ENCODE results near the gene TTLL9.

DNA sequence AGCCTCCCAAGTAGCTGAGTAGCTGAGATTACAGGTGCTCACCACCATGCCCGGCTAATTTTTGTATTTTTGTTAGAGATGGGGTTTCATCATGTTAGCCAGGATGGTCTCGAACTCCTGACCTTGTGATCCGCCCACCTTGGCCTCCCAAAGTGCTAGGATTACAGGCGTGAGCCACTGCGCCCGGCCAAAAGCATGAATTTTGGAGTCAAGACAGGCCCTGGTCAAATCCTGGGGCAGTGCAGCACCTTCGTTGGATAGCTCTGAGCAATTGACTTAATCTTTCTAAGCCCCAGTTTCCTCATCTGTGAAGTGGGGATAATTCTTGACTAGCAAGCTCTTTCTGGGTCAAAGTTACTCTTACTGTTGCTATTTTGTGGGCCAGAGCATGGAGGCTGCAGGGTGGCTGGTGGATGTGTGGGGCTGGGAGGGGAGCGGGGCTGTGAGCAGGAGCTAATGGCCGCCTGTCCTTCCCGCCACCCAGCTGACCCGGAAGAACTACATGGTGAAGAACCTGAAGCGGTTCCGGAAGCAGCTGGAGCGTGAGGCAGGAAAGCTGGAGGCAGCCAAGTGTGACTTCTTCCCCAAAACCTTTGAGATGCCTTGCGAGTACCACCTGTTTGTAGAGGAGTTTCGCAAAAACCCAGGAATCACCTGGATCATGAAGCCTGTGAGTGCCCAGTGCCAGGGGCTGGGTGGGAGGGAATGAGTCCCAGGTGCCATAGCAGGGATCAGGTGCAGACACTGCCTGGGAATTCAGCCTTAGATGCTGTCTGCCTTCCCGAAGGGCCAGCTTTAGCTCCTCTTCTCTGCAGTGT, 39.0 kb downstream of the TTLL9 start:
- TF ChIP-seq, protein P1, sequence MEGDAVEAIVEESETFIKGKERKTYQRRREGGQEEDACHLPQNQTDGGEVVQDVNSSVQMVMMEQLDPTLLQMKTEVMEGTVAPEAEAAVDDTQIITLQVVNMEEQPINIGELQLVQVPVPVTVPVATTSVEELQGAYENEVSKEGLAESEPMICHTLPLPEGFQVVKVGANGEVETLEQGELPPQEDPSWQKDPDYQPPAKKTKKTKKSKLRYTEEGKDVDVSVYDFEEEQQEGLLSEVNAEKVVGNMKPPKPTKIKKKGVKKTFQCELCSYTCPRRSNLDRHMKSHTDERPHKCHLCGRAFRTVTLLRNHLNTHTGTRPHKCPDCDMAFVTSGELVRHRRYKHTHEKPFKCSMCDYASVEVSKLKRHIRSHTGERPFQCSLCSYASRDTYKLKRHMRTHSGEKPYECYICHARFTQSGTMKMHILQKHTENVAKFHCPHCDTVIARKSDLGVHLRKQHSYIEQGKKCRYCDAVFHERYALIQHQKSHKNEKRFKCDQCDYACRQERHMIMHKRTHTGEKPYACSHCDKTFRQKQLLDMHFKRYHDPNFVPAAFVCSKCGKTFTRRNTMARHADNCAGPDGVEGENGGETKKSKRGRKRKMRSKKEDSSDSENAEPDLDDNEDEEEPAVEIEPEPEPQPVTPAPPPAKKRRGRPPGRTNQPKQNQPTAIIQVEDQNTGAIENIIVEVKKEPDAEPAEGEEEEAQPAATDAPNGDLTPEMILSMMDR (IDR thresholded peaks at IDR 0.05; ENCODE audit: low read depth, low read length, missing input control) = no peak
- no peak for TF ChIP-seq EGR1 (IDR thresholded peaks at IDR 0.05; ENCODE audit: low read depth in 2 of 2)
- TF ChIP-seq, protein P2, sequence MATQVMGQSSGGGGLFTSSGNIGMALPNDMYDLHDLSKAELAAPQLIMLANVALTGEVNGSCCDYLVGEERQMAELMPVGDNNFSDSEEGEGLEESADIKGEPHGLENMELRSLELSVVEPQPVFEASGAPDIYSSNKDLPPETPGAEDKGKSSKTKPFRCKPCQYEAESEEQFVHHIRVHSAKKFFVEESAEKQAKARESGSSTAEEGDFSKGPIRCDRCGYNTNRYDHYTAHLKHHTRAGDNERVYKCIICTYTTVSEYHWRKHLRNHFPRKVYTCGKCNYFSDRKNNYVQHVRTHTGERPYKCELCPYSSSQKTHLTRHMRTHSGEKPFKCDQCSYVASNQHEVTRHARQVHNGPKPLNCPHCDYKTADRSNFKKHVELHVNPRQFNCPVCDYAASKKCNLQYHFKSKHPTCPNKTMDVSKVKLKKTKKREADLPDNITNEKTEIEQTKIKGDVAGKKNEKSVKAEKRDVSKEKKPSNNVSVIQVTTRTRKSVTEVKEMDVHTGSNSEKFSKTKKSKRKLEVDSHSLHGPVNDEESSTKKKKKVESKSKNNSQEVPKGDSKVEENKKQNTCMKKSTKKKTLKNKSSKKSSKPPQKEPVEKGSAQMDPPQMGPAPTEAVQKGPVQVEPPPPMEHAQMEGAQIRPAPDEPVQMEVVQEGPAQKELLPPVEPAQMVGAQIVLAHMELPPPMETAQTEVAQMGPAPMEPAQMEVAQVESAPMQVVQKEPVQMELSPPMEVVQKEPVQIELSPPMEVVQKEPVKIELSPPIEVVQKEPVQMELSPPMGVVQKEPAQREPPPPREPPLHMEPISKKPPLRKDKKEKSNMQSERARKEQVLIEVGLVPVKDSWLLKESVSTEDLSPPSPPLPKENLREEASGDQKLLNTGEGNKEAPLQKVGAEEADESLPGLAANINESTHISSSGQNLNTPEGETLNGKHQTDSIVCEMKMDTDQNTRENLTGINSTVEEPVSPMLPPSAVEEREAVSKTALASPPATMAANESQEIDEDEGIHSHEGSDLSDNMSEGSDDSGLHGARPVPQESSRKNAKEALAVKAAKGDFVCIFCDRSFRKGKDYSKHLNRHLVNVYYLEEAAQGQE (IDR thresholded peaks at IDR 0.05) = no peak
- TF ChIP-seq, protein P3, sequence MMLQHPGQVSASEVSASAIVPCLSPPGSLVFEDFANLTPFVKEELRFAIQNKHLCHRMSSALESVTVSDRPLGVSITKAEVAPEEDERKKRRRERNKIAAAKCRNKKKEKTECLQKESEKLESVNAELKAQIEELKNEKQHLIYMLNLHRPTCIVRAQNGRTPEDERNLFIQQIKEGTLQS (IDR thresholded peaks at IDR 0.05) = no peak
- TF ChIP-seq, protein P4, sequence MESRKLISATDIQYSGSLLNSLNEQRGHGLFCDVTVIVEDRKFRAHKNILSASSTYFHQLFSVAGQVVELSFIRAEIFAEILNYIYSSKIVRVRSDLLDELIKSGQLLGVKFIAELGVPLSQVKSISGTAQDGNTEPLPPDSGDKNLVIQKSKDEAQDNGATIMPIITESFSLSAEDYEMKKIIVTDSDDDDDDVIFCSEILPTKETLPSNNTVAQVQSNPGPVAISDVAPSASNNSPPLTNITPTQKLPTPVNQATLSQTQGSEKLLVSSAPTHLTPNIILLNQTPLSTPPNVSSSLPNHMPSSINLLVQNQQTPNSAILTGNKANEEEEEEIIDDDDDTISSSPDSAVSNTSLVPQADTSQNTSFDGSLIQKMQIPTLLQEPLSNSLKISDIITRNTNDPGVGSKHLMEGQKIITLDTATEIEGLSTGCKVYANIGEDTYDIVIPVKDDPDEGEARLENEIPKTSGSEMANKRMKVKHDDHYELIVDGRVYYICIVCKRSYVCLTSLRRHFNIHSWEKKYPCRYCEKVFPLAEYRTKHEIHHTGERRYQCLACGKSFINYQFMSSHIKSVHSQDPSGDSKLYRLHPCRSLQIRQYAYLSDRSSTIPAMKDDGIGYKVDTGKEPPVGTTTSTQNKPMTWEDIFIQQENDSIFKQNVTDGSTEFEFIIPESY (IDR thresholded peaks at IDR 0.05) = no peak
- TF ChIP-seq, protein P5, sequence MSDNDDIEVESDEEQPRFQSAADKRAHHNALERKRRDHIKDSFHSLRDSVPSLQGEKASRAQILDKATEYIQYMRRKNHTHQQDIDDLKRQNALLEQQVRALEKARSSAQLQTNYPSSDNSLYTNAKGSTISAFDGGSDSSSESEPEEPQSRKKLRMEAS (IDR thresholded peaks at IDR 0.05) = no peak
